H1 (cell line): ENCODE data around the gene IST1. TPM values are rescaled to one million over a fixed set of nuclear protein-coding genes. Genes with fewer than 3 reads are reported as not detected.

Experiments
- CTCF ChIA-PET: fragments of 300-600 bp; sonication (Branson Sonifier 250); formaldehyde crosslinking; loops from one replicate; lab custom pipeline; 2021; ENCODE audit not compliant: partially characterized antibody; lab: Charles Lee
- POLR2A ChIA-PET: fragments of 300-600 bp; sonication (Branson Sonifier 250); formaldehyde crosslinking; loops from one replicate; lab custom pipeline; 2021; ENCODE audit warnings: inconsistent platforms; ENCODE audit not compliant: partially characterized antibody; lab: Charles Lee
- DNase-seq, 2 experiments: peaks; one replicate each; pipeline versions ENCODE4 v3.0.0 to v3.0.0-alpha.2; 2010 to 2022; ENCODE audit warnings: low spot score in 2 of 2, low read depth in 1 of 2, mixed read lengths in 1 of 2
- FAIRE-seq: peaks from 2 replicates; lab custom pipeline; 2011; peaks lifted over from hg19 to GRCh38; lab: Jason Lieb, UNC
- H2AFZ ChIP-seq: 2 replicates; pipeline ENCODE4 v1.8.1; 2012; ENCODE audit warnings: low read length, inconsistent platforms
- H2AK5ac ChIP-seq: 2 replicates; pipeline ENCODE4 v1.6.1; 2013; ENCODE audit warnings: low read depth, low read length
- H2BK120ac ChIP-seq: replicated peaks from 2 replicates; pipeline ENCODE3; 2013; ENCODE audit warnings: low read depth, low read length, inconsistent platforms
- H2BK12ac ChIP-seq: 2 replicates; pipeline ENCODE4 v1.6.1; 2013; ENCODE audit warnings: low read depth, low read length
- H2BK15ac ChIP-seq: 2 replicates; pipeline ENCODE4 v1.6.1; 2013; ENCODE audit warnings: low read length
- H2BK20ac ChIP-seq: 2 replicates; pipeline ENCODE4 v1.6.1; 2013; ENCODE audit warnings: low read length
- H2BK5ac ChIP-seq: 2 replicates; pipeline ENCODE4 v1.6.1; 2013; ENCODE audit warnings: low read depth, low read length
- H3K14ac ChIP-seq: 2 replicates; pipeline ENCODE4 v1.6.1; 2013; ENCODE audit warnings: inconsistent platforms; ENCODE audit not compliant: insufficient read length
- H3K18ac ChIP-seq: 2 replicates; pipeline ENCODE4 v1.6.1; 2013; ENCODE audit warnings: low read length; ENCODE audit errors: extremely low read depth
- H3K23ac ChIP-seq: 2 replicates; pipeline ENCODE4 v1.6.1; 2013; ENCODE audit warnings: inconsistent platforms; ENCODE audit not compliant: insufficient read length
- H3K23me2 ChIP-seq: 2 replicates; pipeline ENCODE4 v1.6.1; 2013; ENCODE audit warnings: low read depth, low read length
- H3K27ac ChIP-seq: 2 replicates; pipeline ENCODE4 v1.6.1; 2011; ENCODE audit warnings: low read depth, low read length, inconsistent platforms
- H3K27me3 ChIP-seq, 4 experiments: replicated peaks in 1 of 4; 1 replicate in 1 of 4; 2 replicates in 3 of 4; pipeline versions ENCODE4 v1.6.1 to v1.8.1; 2011 to 2013; ENCODE audit warnings: low read length in 3 of 4, mild to moderate bottlenecking in 3 of 4, inconsistent platforms in 2 of 4, mixed read lengths in 2 of 4, moderate library complexity in 1 of 4; ENCODE audit not compliant: control insufficient read depth in 3 of 4, insufficient read depth in 3 of 4; ENCODE audit errors: extremely low read depth in 1 of 4
- H3K36me3 ChIP-seq, 4 experiments: 2 replicates each; pipeline versions ENCODE4 v1.6.1 to v1.8.1; 2011 to 2013; ENCODE audit warnings: mild to moderate bottlenecking in 4 of 4, low read length in 3 of 4, moderate library complexity in 2 of 4, control low read depth in 1 of 4, inconsistent platforms in 1 of 4; ENCODE audit not compliant: insufficient read depth in 4 of 4, control insufficient read depth in 2 of 4
- H3K4ac ChIP-seq: replicated peaks from 2 replicates; pipeline ENCODE3; 2013; ENCODE audit warnings: low read length, low read depth, mixed read lengths, inconsistent platforms; ENCODE audit not compliant: insufficient read length
- H3K4me1 ChIP-seq, 4 experiments: replicated peaks in 1 of 4; 1 replicate in 1 of 4; 2 replicates in 3 of 4; pipeline versions ENCODE4 v1.6.1 to v1.8.1; 2011 to 2013; ENCODE audit warnings: low read length in 3 of 4, inconsistent platforms in 2 of 4, mixed read lengths in 1 of 4; ENCODE audit not compliant: insufficient read depth in 4 of 4, control insufficient read depth in 3 of 4
- H3K4me2 ChIP-seq, 2 experiments: 2 replicates each; pipeline versions ENCODE4 v1.6.1 to v1.8.1; 2011 to 2013; ENCODE audit warnings: low read depth in 2 of 2, low read length in 2 of 2, control low read depth in 1 of 2, inconsistent platforms in 1 of 2, mild to moderate bottlenecking in 1 of 2; ENCODE audit not compliant: insufficient read depth in 1 of 2
- H3K4me3 ChIP-seq, 4 experiments: fragments of 200-600, 300-600 bp in 1 of 4; sonication (generic), shearing (Covaris generic), sonication (Bioruptor Twin) in 1 of 4; 2 replicates each; pipeline versions ENCODE4 v1.5.1 to v1.8.1; 2011 to 2016; ENCODE audit warnings: low read length in 4 of 4, low read depth in 3 of 4, control low read depth in 2 of 4, inconsistent platforms in 2 of 4, mild to moderate bottlenecking in 2 of 4, mixed read lengths in 1 of 4, moderate library complexity in 1 of 4; ENCODE audit not compliant: insufficient read depth in 2 of 4; ENCODE audit errors: extremely low read depth in 1 of 4
- H3K56ac ChIP-seq: replicated peaks from 2 replicates; pipeline ENCODE3; 2013; ENCODE audit warnings: low read depth, mild to moderate bottlenecking, mixed read lengths, low read length, inconsistent platforms; ENCODE audit not compliant: insufficient read length
- H3K79me1 ChIP-seq: 2 replicates; pipeline ENCODE4 v1.6.1; 2013; ENCODE audit warnings: low read depth, low read length, control low read depth
- H3K79me2 ChIP-seq, 2 experiments: 2 replicates each; pipeline versions ENCODE4 v1.6.1 to v1.8.1; 2012 to 2013; ENCODE audit warnings: low read length in 2 of 2, mild to moderate bottlenecking in 2 of 2, inconsistent platforms in 1 of 2; ENCODE audit not compliant: insufficient read depth in 2 of 2, control insufficient read depth in 1 of 2
- H3K9ac ChIP-seq, 4 experiments: replicated peaks in 1 of 4; 1 replicate in 1 of 4; 2 replicates in 3 of 4; pipeline versions ENCODE4 v1.6.1 to v1.8.1; 2011 to 2013; ENCODE audit warnings: low read depth in 3 of 4, low read length in 3 of 4, control low read depth in 2 of 4, mild to moderate bottlenecking in 2 of 4, moderate library complexity in 2 of 4, inconsistent platforms in 1 of 4; ENCODE audit errors: extremely low read depth in 1 of 4
- H3K9me3 ChIP-seq, 2 experiments: 2 replicates each; pipeline versions ENCODE4 v1.6.1 to v1.8.1; 2012 to 2013; ENCODE audit warnings: mild to moderate bottlenecking in 2 of 2, moderate library complexity in 2 of 2, control low read depth in 1 of 2, inconsistent platforms in 1 of 2, low read depth in 1 of 2, low read length in 1 of 2, mixed read lengths in 1 of 2; ENCODE audit not compliant: insufficient read depth in 2 of 2
- H4K20me1 ChIP-seq, 2 experiments: replicated peaks in 1 of 2; 2 replicates each; pipeline versions ENCODE3 to v1.8.1; 2011 to 2013; ENCODE audit warnings: inconsistent platforms in 2 of 2, low read length in 2 of 2, mild to moderate bottlenecking in 1 of 2; ENCODE audit not compliant: insufficient read depth in 2 of 2, control insufficient read depth in 1 of 2
- H4K5ac ChIP-seq: 2 replicates; pipeline ENCODE4 v1.6.1; 2013; ENCODE audit warnings: low read length, low read depth, mixed read lengths, inconsistent platforms; ENCODE audit not compliant: insufficient read length
- H4K8ac ChIP-seq: 2 replicates; pipeline ENCODE4 v1.8.0; 2013; ENCODE audit warnings: mild to moderate bottlenecking, moderate library complexity, low read length, inconsistent platforms; ENCODE audit not compliant: insufficient read depth; ENCODE audit errors: extremely low read depth
- H4K91ac ChIP-seq: replicated peaks from 2 replicates; pipeline ENCODE3; 2013; ENCODE audit warnings: low read length, mixed read lengths, inconsistent platforms; ENCODE audit not compliant: insufficient read length
- ATF2 ChIP-seq: IDR thresholded peaks from 2 replicates; pipeline ENCODE4 v1.6.1; 2012; ENCODE audit warnings: low read length, inconsistent platforms
- CTBP2 ChIP-seq: IDR thresholded peaks from 2 replicates; pipeline ENCODE4 v1.7.0; 2011; ENCODE audit warnings: borderline replicate concordance, mild to moderate bottlenecking, moderate library complexity, mixed read lengths, low read length; ENCODE audit not compliant: insufficient read depth, insufficient read length
- E2F6 ChIP-seq: IDR thresholded peaks from 2 replicates; pipeline ENCODE4 v1.6.1; 2012; ENCODE audit warnings: inconsistent platforms
- WGBS, 2 experiments: shearing (Covaris generic) in 1 of 2; methylation state at CpG; one replicate each; pipeline versions ENCODE4 v1.1.6 to v1.1.7; 2013 to 2015; ENCODE audit warnings: low lambda C conversion rate in 2 of 2, mixed read lengths in 2 of 2, inconsistent platforms in 1 of 2, low coverage in 1 of 2, missing lambda C conversion rate in 1 of 2; ENCODE audit not compliant: insufficient replicate concordance in 2 of 2, insufficient coverage in 1 of 2, insufficient read length in 1 of 2; ENCODE audit errors: extremely low coverage in 1 of 2, missing lambda C conversion rate in 1 of 2; 5-methylcytosine and 5-hydroxymethylcytosine counted together
- polyA plus RNA-seq, 7 experiments: library from polyadenylated mRNA; depleted of rRNA in 3 of 7; stranded (reverse) in 5 of 7; unstranded in 2 of 7; fragments of >200 nt in 5 of 7; fragments of 200-250 nt in 2 of 7; gene quantifications; 1 replicate in 5 of 7; 2 replicates in 1 of 7; 4 replicates in 1 of 7; pipeline versions ENCODE4 v1.2.1 to v1.2.3, GENCODE V29; 2011 to 2013; ENCODE audit warnings: missing spikeins in 2 of 7, mixed read lengths in 2 of 7
- total RNA-seq: library from RNA; stranded (reverse); fragmentation: NEBNext Ultra II Directional; extraction: Animal tissue kit (Norgen Biotek cat#: 25700); gene quantifications from 2 replicates; pipeline ENCODE4 v1.2.1, GENCODE V29; 2021

The IST1 gene
- total and polyA plus RNA-seq, 2 of the 8 experiments (the other 6 are each of a cell fraction or from before 2014, with no cell fraction given) = 190 to 248 TPM

- H3K9ac ChIP-seq = no peak overlapping the region
- no peak overlapping the region for H3K23ac ChIP-seq
- H2BK120ac ChIP-seq = no peak overlapping the region
- no peak overlapping the region for H4K8ac ChIP-seq
- H3K14ac ChIP-seq = no peak overlapping the region
- no peak overlapping the region for H2BK5ac ChIP-seq
- no peaks in the 10 kb centered on the region for H3K23me2 ChIP-seq
- H3K4me3 ChIP-seq = no peak overlapping the region
- no peaks in the 10 kb centered on the region for H3K27me3 ChIP-seq
- no peak overlapping the region for H4K5ac ChIP-seq
- DNase-seq (no peak), FAIRE-seq (no peak)
- TF ChIP-seq CTBP2 = no peak
- TF ChIP-seq ATF2 = no peak
- no peak for TF ChIP-seq E2F6
- CTCF ChIA-PET = interaction anchor here (5.9 kb wide), 1 partner anchor 28 kb away, joined by 32 read pairs; no protein-coding TSS in a partner anchor
- H3K18ac ChIP-seq = no peak overlapping the region
- H3K79me2 ChIP-seq = no peaks in the 10 kb centered on the region
- POLR2A ChIA-PET = interaction anchor here (0.9 to 1.7 kb wide), 3 partner anchors 9 to 36 kb away, joined by 3 to 6 read pairs (median 4); no protein-coding TSS in a partner anchor
- no peak overlapping the region for H3K4ac ChIP-seq
- H2AK5ac ChIP-seq = no peak overlapping the region
- no peak overlapping the region for H2BK20ac ChIP-seq
- peaks cover 11 to 34% (median 18%) of the 10 kb centered on the region in 4 experiments; a peak in 7 of 8 replicates for H3K36me3 ChIP-seq
- H3K79me1 ChIP-seq = no peaks in the 10 kb centered on the region; the same call in 1 of the 2 replicates
- no peak overlapping the region for H3K56ac ChIP-seq
- H4K20me1 ChIP-seq = peaks cover 3 to 18% of the 10 kb centered on the region in 2 experiments
- 81% methylated on average over 4 of the region's 4 CpGs; no CpG with 5 or more reads in 1 of the 2 experiments for WGBS, 2 experiments
- H2BK12ac ChIP-seq = no peak overlapping the region
- H3K4me2 ChIP-seq = no peak overlapping the region
- H2AFZ ChIP-seq = no peak overlapping the region
- H4K91ac ChIP-seq = no peak overlapping the region
- H3K4me1 ChIP-seq = no peaks in the 10 kb centered on the region
- H2BK15ac ChIP-seq = no peak overlapping the region
- no peaks in the 10 kb centered on the region for H3K9me3 ChIP-seq
- no peak overlapping the region for H3K27ac ChIP-seq
Observed at GRCh38 chr16:71854369-71854948, 40.9 kb upstream of the IST1 start.
